NCI-H2196 (cell line): ENCODE results near the gene KLF15.
"Not testable (repeated sequence)": the region's sequence is repeated elsewhere in the genome, so short reads cannot be mapped to it uniquely, and the experiment has no call there.

ENCODE experiments used
- DNase-seq: peaks from one replicate; lab custom pipeline; 2025; ENCODE audit not compliant: unreplicated experiment; lab: John Stamatoyannopoulos, UW

KLF15 gene

GRCh38 chr3:126348308-126348920 is 8.8 kb downstream of the KLF15 start:
- no peak for DNase-seq

DNA sequence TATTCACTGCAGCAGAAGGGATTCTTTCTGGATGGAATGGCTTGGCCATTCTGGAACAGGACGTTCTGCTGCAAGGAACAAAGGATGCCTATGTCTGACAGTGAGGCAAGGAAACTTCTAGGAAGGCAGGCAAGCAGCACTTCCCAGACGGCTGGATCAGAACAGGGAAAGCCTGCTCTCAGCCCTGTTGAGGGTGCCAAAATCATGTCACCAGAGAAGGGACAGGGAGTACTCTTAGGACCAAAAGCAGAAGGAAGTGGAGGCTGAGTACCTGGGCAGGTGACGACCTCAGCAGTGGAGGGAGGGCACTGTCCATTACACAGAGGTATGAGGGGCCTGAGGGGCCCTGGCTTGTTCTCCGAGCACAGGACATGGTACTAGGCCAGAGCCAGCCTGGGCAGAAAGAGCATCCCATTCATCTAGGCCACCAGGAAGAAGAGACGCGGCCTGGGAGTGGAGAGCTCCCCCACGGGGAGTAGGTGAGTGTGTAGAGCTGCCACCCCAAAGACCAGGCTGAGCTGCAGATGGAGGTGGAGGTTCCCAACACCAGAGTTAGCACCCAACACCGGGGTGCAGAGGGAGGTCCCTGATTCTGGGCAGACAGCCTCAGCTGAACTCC is 9.6 kb downstream of the KLF15 start:
- DNase-seq: no peak

- DNase-seq: no peak
Measured at GRCh38 chr3:126346466-126346865, 10.7 kb downstream of the KLF15 start.

GRCh38 chr3:126345641-126346460 is 11.4 kb downstream of the KLF15 start:
- peak; percentile 61 for DNase-seq

DNA sequence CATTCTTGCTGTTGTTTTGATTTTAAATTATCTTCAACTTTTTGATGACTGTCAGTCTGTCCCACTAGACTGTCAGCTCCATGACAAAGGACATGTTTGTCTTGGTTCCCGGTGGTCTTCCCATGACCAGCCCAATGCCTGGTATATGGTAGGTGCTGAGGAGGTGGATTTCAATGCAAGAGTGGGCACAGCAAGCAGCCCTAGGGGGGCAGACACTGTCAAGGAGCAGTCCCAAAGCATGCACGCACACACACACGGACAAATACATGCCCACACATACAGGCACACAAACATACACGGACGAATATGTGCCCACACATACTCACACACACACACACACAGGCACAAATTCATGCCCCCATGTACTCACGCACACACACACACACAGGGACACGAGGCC is 12.0 kb downstream of the KLF15 start:
- DNase-seq: no peak

- no peak for DNase-seq
Measured at GRCh38 chr3:126344380-126345041, 12.7 kb downstream of the KLF15 start.

- DNase-seq: no peak
Measured at GRCh38 chr3:126343649-126344035, 13.6 kb downstream of the KLF15 start.

DNA sequence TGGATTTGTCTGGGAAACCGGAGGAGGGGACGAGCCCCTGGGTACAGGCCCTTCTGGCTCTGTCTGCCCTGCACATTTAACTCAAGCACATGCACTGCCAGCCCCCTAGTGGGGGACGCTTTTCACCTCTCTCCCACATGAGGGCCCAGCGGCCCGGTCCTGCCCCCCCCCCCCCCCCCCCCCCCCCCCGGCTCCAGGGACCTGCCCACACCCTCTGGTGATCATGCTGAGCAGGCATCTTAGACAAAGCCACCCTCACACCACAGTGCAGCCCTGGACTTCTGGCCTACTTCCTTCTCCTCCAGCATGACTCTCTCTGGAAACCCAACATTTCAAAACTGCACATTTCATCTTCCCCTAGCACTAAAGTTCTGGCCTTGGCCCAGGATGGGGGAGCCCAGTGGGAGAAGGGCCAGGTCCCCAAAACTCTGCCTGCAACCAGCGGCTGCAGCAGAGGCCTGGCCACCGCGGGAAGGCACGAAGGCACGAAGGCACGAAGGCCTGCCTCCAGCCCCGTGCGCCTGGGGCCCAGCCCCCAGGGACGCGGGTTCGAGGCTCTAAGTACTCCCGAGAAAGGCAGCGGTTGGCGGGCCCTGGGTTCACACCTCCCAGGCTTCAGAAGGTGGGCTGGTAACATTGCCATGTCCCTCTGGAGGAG is 14.1 kb downstream of the KLF15 start:
- DNase-seq: no peak

DNA sequence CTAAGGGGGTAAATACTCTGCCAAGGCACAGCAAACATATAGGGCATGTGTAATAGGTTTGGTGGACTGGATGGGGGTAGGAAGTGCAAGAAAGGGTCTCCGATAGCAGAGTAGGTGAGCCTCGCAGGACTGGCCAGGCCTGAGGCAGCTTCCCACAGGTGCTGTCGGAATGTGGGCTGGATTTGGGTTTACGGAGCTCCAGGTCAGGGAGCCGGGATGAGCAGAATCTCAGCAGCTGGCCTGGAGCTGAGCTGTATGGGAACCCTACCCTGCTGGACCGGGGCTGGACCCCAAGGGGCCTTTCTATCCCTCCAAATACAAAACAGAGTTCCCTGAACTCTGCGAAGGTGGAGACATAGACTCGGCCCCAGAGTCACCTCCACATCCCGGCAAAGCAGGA is 15.0 kb downstream of the KLF15 start:
- no peak for DNase-seq

- DNase-seq: no peak
Measured at GRCh38 chr3:126341755-126342150, 15.5 kb downstream of the KLF15 start.

GRCh38 chr3:126340943-126341754 is 16.1 kb downstream of the KLF15 start:
- no peak for DNase-seq

DNA sequence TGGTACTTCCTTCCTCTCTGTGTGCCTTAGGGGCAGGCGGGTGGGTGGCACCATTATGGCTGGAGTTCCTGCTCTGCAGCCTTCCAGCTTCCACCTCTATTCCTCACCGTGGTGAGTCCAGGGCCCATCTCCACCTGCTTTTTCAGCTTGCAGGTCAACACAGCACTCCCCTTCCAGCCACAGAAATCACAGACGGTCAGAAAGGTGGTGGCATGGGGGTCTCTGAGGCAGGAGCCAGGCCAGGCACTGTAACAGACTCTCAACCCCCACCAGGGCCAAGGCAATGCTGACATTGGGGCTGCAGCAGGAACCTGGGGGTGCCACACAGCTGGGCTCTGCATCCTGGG is 16.6 kb downstream of the KLF15 start:
- DNase-seq: no peak

- no peak for DNase-seq
Measured at GRCh38 chr3:126340081-126340511, 17.1 kb downstream of the KLF15 start.

DNA sequence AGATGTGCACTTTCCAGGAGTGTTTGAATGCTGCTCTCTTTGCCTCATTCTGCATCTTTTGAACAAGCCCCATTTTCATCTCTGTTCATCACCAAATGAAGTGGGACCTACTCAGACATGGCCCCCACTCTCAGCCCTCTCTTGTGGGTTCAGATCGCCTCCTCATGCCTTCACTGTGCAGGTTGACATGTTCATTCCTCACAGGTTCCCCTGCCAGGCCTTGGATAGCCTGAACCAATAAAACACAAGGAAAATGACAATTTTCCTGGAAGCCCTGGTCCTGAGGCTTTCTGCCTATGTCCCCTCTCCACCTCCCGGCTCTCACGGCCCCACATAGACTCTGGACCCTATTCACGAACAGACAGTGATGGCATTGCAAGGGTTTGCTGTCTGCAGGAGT is 17.7 kb downstream of the KLF15 start:
- no peak for DNase-seq

DNA sequence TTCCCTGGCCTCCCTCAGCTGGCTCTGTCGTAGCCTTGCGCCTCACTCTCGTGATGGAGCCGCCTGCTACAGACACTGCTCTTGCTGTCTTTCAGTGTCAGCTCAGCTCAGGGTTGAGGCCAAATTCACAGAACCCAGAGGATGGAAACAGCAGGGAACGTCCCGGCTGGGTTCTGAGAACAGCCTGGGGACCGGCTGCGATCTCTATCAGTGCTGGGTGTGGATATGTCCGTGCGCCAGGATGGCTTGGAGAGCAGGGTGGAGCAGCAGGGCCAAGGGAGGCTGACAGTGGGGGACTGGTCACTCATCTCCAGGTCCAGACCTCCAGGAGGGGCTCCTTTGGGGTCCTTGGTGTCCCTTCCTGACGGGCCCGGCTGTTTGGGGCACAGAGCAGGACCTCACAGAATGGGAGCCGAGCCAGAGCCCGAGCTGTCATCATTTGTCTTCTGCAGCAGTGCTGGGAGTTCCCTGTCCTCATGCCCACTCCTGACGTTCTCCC is 18.4 kb downstream of the KLF15 start:
- no peak for DNase-seq

DNA sequence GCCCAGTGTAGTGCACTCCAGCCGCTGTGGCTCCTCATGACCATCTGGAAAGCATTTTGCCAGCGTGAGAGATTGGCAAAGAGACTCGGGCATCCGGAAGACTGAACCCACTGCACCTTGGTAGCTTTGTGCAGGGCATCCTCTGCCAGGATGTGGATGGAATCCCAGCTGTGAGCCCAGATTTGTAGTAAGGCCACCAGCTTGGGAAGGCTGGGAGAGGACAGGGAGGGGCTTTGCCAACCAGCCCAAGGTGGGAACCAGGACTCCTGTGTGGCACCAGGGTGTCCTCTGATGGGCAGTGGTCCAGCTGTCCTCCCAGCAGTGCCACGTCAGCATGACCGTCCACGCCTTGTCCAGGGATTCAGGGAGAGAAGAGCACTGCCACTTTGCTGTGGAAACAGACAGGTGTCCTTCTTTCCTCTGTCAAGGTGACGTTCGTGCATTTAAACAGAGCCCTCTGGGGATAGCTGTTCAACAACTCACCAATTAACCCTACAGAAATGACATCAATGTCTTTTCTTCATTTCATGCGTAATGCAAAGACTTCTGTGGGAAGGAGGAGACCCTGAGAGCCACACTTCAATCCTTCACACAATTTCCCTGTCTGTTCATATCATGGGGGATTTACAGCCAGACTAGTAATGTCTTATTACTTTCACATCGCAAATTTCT is 19.1 kb downstream of the KLF15 start:
- no peak for DNase-seq

- DNase-seq: not testable (repeated sequence)
Measured at GRCh38 chr3:126331812-126332336, 25.3 kb downstream of the KLF15 start.

DNA sequence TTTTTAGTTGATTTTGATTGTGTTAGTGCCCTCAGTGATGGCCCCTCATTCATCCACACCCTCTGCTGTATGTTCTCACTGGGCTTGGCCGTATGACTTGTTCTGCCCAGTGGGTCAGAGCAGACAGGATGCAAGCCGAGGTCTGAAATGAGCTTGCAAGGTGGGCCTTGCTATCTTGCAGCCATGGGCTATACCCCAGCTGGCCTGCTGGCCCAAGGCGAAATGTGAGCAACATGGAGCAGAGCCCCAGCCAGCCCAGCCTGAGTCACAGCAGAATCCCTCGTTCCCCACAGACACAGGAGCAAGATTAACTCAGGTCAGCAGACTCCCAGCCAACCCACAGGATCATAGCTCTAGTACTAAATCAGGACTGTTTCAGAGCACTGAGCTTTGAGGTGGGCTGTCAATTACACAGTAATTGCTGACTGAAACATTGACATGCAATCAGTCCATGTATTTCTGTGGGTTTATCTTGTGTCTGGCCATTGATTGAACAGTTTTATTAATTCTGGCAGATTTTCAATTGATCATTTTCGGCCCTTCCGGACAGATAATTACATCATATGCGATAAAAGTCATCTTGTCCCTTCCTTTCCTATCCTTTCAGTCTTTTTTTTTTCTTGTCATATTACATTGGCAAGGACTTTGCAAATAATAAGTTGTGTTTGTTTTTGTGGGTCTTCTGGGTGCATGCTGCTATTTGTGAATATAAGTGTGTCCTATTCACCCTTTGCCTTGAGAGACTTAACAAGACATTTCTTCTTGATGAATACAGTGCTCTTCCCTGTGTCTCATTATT is 27.1 kb downstream of the KLF15 start:
- DNase-seq: no peak

GRCh38 chr3:126326629-126327028 is 30.6 kb downstream of the KLF15 start:
- DNase-seq: no peak
